K562 (cell line): ENCODE data around the gene ST6GAL1. TPM values are rescaled to one million over a fixed set of nuclear protein-coding genes. Genes with fewer than 3 reads are reported as not detected.

Source experiments
- ATAC-seq: fragments of 200-7000 bp; cut with Tn5 transposase; 3 replicates; pipeline ENCODE4 v1.9.1; 2020; ENCODE audit warnings: moderate library complexity
- BruUV-seq: library from RNA; stranded (reverse); fragments of 400-500 nt; replicated peaks from 2 replicates; lab custom pipeline; 2021; lab: Mats Ljungman, UMichigan
- CTCF ChIA-PET: fragments of 300-600 bp; formaldehyde crosslinking; extraction: SDS; loops from one replicate; lab custom pipeline; 2021; ENCODE audit warnings: low intra/inter-chr PET ratio; lab: Yijun Ruan, JAX
- POLR2A ChIA-PET: fragments of 300-600, 350-650 bp; sonication (Branson Sonifier 250); formaldehyde crosslinking; extraction: SDS; loops from one replicate; lab custom pipeline; 2021; ENCODE audit warnings: antibody characterized with exemption, inconsistent platforms; lab: Yijun Ruan, JAX
- DNase-seq, 4 experiments: peaks; one replicate each; pipeline versions ENCODE4 v3.0.0 to v3.0.0-alpha.2; 2011 to 2018; ENCODE audit warnings: low spot score in 3 of 4, mixed read lengths in 3 of 4; ENCODE audit errors: extremely low read depth in 1 of 4
- FAIRE-seq: peaks from 2 replicates; lab custom pipeline; 2011; peaks lifted over from hg19 to GRCh38; lab: Jason Lieb, UNC
- H2AFZ ChIP-seq: 2 replicates; pipeline ENCODE4 v1.6.0; 2011; ENCODE audit warnings: low read depth, low read length, control low read depth, inconsistent platforms
- H3K27ac ChIP-seq: fragments of 200-600 bp; 3 replicates; pipeline ENCODE4 v1.8.0; 2011; ENCODE audit warnings: low read depth, mild to moderate bottlenecking, control low read depth, inconsistent platforms, low read length, moderate library complexity, mixed read lengths; ENCODE audit errors: extremely low read depth
- H3K27me3 ChIP-seq, 2 experiments: fragments of 300-600 bp in 1 of 2; 2 replicates in 1 of 2; 3 replicates in 1 of 2; pipeline versions ENCODE4 v1.6.0 to v1.8.0; 2011; ENCODE audit warnings: inconsistent platforms in 2 of 2, low read length in 2 of 2, mild to moderate bottlenecking in 1 of 2, mixed read lengths in 1 of 2, moderate library complexity in 1 of 2; ENCODE audit not compliant: control insufficient read depth in 2 of 2, insufficient read depth in 2 of 2
- H3K36me3 ChIP-seq: fragments of 300-600 bp; 3 replicates; pipeline ENCODE4 v1.8.0; 2011; ENCODE audit warnings: mild to moderate bottlenecking, low read length, inconsistent platforms; ENCODE audit not compliant: control insufficient read depth, insufficient read depth
- H3K4me1 ChIP-seq, 2 experiments: fragments of 200-600 bp in 1 of 2; replicated peaks in 1 of 2; 2 replicates in 1 of 2; 3 replicates in 1 of 2; pipeline versions ENCODE4 v1.5.1 to v1.8.0; 2011; ENCODE audit warnings: inconsistent platforms in 2 of 2, low read length in 2 of 2, mild to moderate bottlenecking in 1 of 2, mixed read lengths in 1 of 2, moderate library complexity in 1 of 2; ENCODE audit not compliant: control insufficient read depth in 2 of 2, insufficient read depth in 2 of 2
- H3K4me2 ChIP-seq: 2 replicates; pipeline ENCODE4 v1.6.1; 2011; ENCODE audit warnings: low read length, control low read depth, inconsistent platforms, mixed read lengths; ENCODE audit not compliant: insufficient read depth
- H3K4me3 ChIP-seq: fragments of 200-600 bp; sonication (generic), shearing (Covaris generic); 2 replicates; pipeline ENCODE4 v1.5.1; 2016; ENCODE audit warnings: control low read depth, inconsistent platforms
- H3K79me2 ChIP-seq: fragments of 200-600 bp; 3 replicates; pipeline ENCODE4 v1.8.0; 2011; ENCODE audit warnings: low read length, inconsistent platforms; ENCODE audit not compliant: control insufficient read depth, insufficient read depth
- H3K9ac ChIP-seq, 2 experiments: 2 replicates each; pipeline versions ENCODE4 v1.6.0 to v1.6.1; 2011; ENCODE audit warnings: low read depth in 2 of 2, low read length in 2 of 2, control low read depth in 1 of 2, inconsistent platforms in 1 of 2, mild to moderate bottlenecking in 1 of 2, mixed read lengths in 1 of 2; ENCODE audit not compliant: insufficient read depth in 1 of 2
- H3K9me1 ChIP-seq: one replicate; pipeline ENCODE4 v1.6.0; 2011; ENCODE audit warnings: inconsistent platforms, mild to moderate bottlenecking, low read length, moderate library complexity; ENCODE audit not compliant: control insufficient read depth, insufficient read depth
- H3K9me3 ChIP-seq: replicated peaks from 2 replicates; pipeline ENCODE4 v1.5.1; 2011; ENCODE audit warnings: low read depth, low read length, inconsistent platforms; ENCODE audit not compliant: control insufficient read depth, insufficient read depth
- H4K20me1 ChIP-seq: replicated peaks from 2 replicates; pipeline ENCODE4 v1.6.1; 2011; ENCODE audit warnings: low read length, inconsistent platforms, mixed read lengths; ENCODE audit not compliant: control insufficient read depth, insufficient read depth
- DMBX1 ChIP-seq: fragments of 250-450 bp; sonication (Bioruptor Pico); IDR thresholded peaks from 2 replicates; pipeline ENCODE4 v1.8.0; 2022; ENCODE audit warnings: inconsistent platforms, mild to moderate bottlenecking, moderate library complexity, borderline replicate concordance
- HDAC8 ChIP-seq: fragments of 450-650 bp; IDR thresholded peaks from 2 replicates; pipeline ENCODE4 v1.6.1; 2016; ENCODE audit warnings: mild to moderate bottlenecking, missing genetic modification characterization, moderate library complexity, missing compliant biosample characterization
- WGBS: fragments of 100-300 bp; shearing (Covaris generic); methylation state at CpG from one replicate; pipeline ENCODE4 v1.1.6; 2016; ENCODE audit warnings: low coverage, mixed read lengths; ENCODE audit not compliant: insufficient coverage; ENCODE audit errors: missing lambda C conversion rate; 5-methylcytosine and 5-hydroxymethylcytosine counted together
- in situ Hi-C: fragments of 300-500 bp; cut with MboI; formaldehyde crosslinking; loops from 4 replicates; pipeline ENCODE4 v1.15.0; 2018; ENCODE audit warnings: inconsistent platforms, mixed read lengths
- intact Hi-C: fragments of 100-400 bp; cut with micrococcal nuclease; formaldehyde crosslinking; loops from 2 replicates; pipeline ENCODE4 v1.14.2; 2022
- polyA plus RNA-seq, 8 experiments: library from polyadenylated mRNA; depleted of rRNA in 4 of 8; stranded (reverse) in 5 of 8; unstranded in 3 of 8; fragments of >200 nt; fragmentation: Nextera tagmentation in 2 of 8; fragmentation: Illumina TruSeq in 1 of 8; extraction: Ambion mirVana in 2 of 8; extraction: Trizol in 1 of 8; gene quantifications; 2 replicates each; pipeline versions ENCODE4 v1.2.1 to v1.2.3, GENCODE V29; 2011 to 2014; ENCODE audit warnings: inconsistent platforms in 1 of 8, missing spikeins in 1 of 8
- total RNA-seq, 7 experiments: library from RNA; depleted of rRNA in 6 of 7; stranded (reverse); fragments of >200 nt in 6 of 7; fragmentation: Illumina TruSeq in 2 of 7; extraction: Trizol in 2 of 7; gene quantifications; 2 replicates each; pipeline versions ENCODE4 v1.2.1 to v1.2.3, GENCODE V29; 2011 to 2021; ENCODE audit warnings: low replicate concordance in 1 of 7
- TF ChIP-seq, protein P1 (sequence below), 3 experiments: fragments of 200-800 bp in 1 of 3; sonication (Bioruptor generic) in 1 of 3; sonication (generic) in 1 of 3; formaldehyde crosslinking in 1 of 3; IDR thresholded peaks; 2 replicates each; pipeline versions ENCODE4 v1.6.1 to v1.8.0; 2016 to 2022; ENCODE audit warnings: mild to moderate bottlenecking in 2 of 3, missing compliant biosample characterization in 2 of 3, missing genetic modification characterization in 2 of 3, missing genetic modification reagents in 1 of 3
- TF ChIP-seq, protein P2 (sequence below): fragments of 250-450 bp; sonication (Bioruptor Pico); IDR thresholded peaks from 2 replicates; pipeline ENCODE4 v1.4.0; 2020; ENCODE audit warnings: borderline replicate concordance
- TF ChIP-seq, protein P3 (sequence below): fragments of 450-650 bp; formaldehyde crosslinking; IDR thresholded peaks from 2 replicates; pipeline ENCODE4 v1.4.0; 2020; ENCODE audit warnings: mild to moderate bottlenecking, mixed read lengths

ST6GAL1 gene
- total and polyA plus RNA-seq, 9 of the 15 experiments (the other 6 are each of a cell fraction or from before 2014, with no cell fraction given): 31.9 to 145 (median 71.0) TPM

GRCh38 chr3:186902154-186902553 lies 28.2 kb upstream of the ST6GAL1 start:
- TF ChIP-seq, protein P1, sequence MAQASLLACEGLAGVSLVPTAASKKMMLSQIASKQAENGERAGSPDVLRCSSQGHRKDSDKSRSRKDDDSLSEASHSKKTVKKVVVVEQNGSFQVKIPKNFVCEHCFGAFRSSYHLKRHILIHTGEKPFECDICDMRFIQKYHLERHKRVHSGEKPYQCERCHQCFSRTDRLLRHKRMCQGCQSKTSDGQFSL (CRISPR knock-in tag; IDR thresholded peaks at IDR 0.05): no peak
- TF ChIP-seq, protein P1 (tag; IDR thresholded peaks at IDR 0.05): 0 out of 4 replicates have a peak, but pooled peaks of 1 of the 2 experiments have one; percentile 34
- TF ChIP-seq, protein P2, sequence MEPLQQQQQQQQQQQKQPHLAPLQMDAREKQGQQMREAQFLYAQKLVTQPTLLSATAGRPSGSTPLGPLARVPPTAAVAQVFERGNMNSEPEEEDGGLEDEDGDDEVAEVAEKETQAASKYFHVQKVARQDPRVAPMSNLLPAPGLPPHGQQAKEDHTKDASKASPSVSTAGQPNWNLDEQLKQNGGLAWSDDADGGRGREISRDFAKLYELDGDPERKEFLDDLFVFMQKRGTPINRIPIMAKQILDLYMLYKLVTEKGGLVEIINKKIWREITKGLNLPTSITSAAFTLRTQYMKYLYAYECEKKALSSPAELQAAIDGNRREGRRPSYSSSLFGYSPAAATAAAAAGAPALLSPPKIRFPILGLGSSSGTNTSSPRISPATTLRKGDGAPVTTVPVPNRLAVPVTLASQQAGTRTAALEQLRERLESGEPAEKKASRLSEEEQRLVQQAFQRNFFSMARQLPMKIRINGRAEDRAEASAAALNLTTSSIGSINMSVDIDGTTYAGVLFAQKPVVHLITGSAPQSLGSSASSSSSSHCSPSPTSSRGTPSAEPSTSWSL: no peak
- TF ChIP-seq HDAC8 (tag) (peak; percentile 41; the same call in 1 of the 2 replicates), DMBX1 (peak; percentile 72; the same call in 1 of the 2 replicates)
- TF ChIP-seq, protein P3, sequence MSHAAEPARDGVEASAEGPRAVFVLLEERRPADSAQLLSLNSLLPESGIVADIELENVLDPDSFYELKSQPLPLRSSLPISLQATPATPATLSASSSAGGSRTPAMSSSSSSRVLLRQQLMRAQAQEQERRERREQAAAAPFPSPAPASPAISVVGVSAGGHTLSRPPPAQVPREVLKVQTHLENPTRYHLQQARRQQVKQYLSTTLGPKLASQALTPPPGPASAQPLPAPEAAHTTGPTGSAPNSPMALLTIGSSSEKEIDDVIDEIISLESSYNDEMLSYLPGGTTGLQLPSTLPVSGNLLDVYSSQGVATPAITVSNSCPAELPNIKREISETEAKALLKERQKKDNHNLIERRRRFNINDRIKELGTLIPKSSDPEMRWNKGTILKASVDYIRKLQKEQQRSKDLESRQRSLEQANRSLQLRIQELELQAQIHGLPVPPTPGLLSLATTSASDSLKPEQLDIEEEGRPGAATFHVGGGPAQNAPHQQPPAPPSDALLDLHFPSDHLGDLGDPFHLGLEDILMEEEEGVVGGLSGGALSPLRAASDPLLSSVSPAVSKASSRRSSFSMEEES (CRISPR knock-in tag): no peak
- TF ChIP-seq, all 486 proteins: peak for 3
- POLR2A ChIA-PET: no interaction called here
- CTCF ChIA-PET: no interaction called here
- Histone ChIP-seq H3K9me1 (no peaks in the 10 kb centered on the region), H3K9me3 (no peaks in the 10 kb centered on the region), H3K27ac (peak overlapping the region; percentile 12; the same call in 1 of the 3 replicates), H4K20me1 (no peaks in the 10 kb centered on the region), H2AFZ (peak overlapping the region; percentile 56), H3K36me3 (no peaks in the 10 kb centered on the region), H3K9ac (no peak overlapping the region), H3K27me3 (no peaks in the 10 kb centered on the region), H3K4me3 (no peak overlapping the region), H3K4me2 (no peak overlapping the region), H3K79me2 (no peaks in the 10 kb centered on the region), H3K4me1 (peaks cover 3 to 19% of the 10 kb centered on the region in 2 experiments; a peak in 3 of 5 replicates)
- DNase-seq (no peak), FAIRE-seq (no peak), ATAC-seq (peak; percentile 17)
- 60% methylated on average over 3 of the region's 3 CpGs for WGBS
- no TSS peak for BruUV-seq
- in situ Hi-C loops: no loop called here
- intact Hi-C loops: no loop called here
